H9 (cell line): ENCODE results near the gene SERPINB10. TPM values are rescaled to one million over a fixed set of nuclear protein-coding genes. Genes with fewer than 3 reads are reported as not detected.

ENCODE experiments used
- DNase-seq: peaks from one replicate; pipeline ENCODE4 v3.0.0-alpha.2; 2017
- H2AFZ ChIP-seq: one replicate; pipeline ENCODE4 v1.6.1; 2013; ENCODE audit warnings: mild to moderate bottlenecking, low read length, control low read depth, moderate library complexity
- H2AK5ac ChIP-seq: 2 replicates; pipeline ENCODE4 v1.6.1; 2013; ENCODE audit warnings: low read length, control low read depth, mixed read lengths; ENCODE audit not compliant: insufficient read length
- H2BK120ac ChIP-seq: one replicate; pipeline ENCODE4 v1.6.1; 2013; ENCODE audit warnings: low read depth, mild to moderate bottlenecking, low read length, control low read depth, inconsistent platforms; ENCODE audit not compliant: poor library complexity, severe bottlenecking
- H2BK12ac ChIP-seq: 2 replicates; pipeline ENCODE4 v1.6.1; 2013; ENCODE audit warnings: low read length, control low read depth, mixed read lengths, low read depth; ENCODE audit not compliant: insufficient read length
- H2BK15ac ChIP-seq: 2 replicates; pipeline ENCODE4 v1.6.1; 2013; ENCODE audit warnings: low read depth, low read length, control low read depth
- H2BK20ac ChIP-seq: one replicate; pipeline ENCODE4 v1.6.1; 2013; ENCODE audit warnings: low read depth, mild to moderate bottlenecking, low read length, control low read depth, inconsistent platforms; ENCODE audit not compliant: poor library complexity, severe bottlenecking
- H2BK5ac ChIP-seq: 2 replicates; pipeline ENCODE4 v1.6.1; 2013; ENCODE audit warnings: low read length, control low read depth, mixed read lengths; ENCODE audit not compliant: insufficient read length
- H3K14ac ChIP-seq: 2 replicates; pipeline ENCODE4 v1.6.1; 2013; ENCODE audit warnings: low read length, control low read depth; ENCODE audit not compliant: insufficient read depth
- H3K18ac ChIP-seq: 2 replicates; pipeline ENCODE4 v1.6.1; 2013; ENCODE audit warnings: low read depth, mild to moderate bottlenecking, mixed read lengths, low read length, control low read depth; ENCODE audit not compliant: insufficient read length
- H3K23ac ChIP-seq: 2 replicates; pipeline ENCODE4 v1.6.1; 2013; ENCODE audit warnings: low read length, control low read depth, mixed read lengths, low read depth; ENCODE audit not compliant: insufficient read length
- H3K23me2 ChIP-seq: 2 replicates; pipeline ENCODE4 v1.6.1; 2013; ENCODE audit warnings: low read depth, mild to moderate bottlenecking, mixed read lengths, low read length, control low read depth; ENCODE audit not compliant: insufficient read length, poor library complexity, severe bottlenecking
- H3K27ac ChIP-seq: 2 replicates; pipeline ENCODE4 v1.5.1; 2013; ENCODE audit warnings: low read length, control low read depth, mixed read lengths, low read depth; ENCODE audit not compliant: insufficient read length
- H3K27me3 ChIP-seq: 2 replicates; pipeline ENCODE4 v1.6.1; 2013; ENCODE audit warnings: low read length, control low read depth, inconsistent platforms; ENCODE audit not compliant: insufficient read depth
- H3K4ac ChIP-seq: 2 replicates; pipeline ENCODE4 v1.6.1; 2013; ENCODE audit warnings: low read depth, mild to moderate bottlenecking, control low read depth, inconsistent platforms, low read length, moderate library complexity
- H3K4me1 ChIP-seq: 2 replicates; pipeline ENCODE4 v1.6.1; 2013; ENCODE audit warnings: low read length, control low read depth, inconsistent platforms; ENCODE audit not compliant: insufficient read depth
- H3K4me2 ChIP-seq: 2 replicates; pipeline ENCODE4 v1.6.1; 2013; ENCODE audit warnings: low read length, control low read depth, mixed read lengths; ENCODE audit not compliant: insufficient read length, insufficient read depth
- H3K56ac ChIP-seq: 2 replicates; pipeline ENCODE4 v1.6.1; 2013; ENCODE audit warnings: low read depth, mild to moderate bottlenecking, mixed read lengths, low read length, control low read depth; ENCODE audit not compliant: insufficient read length
- H3K79me1 ChIP-seq: 2 replicates; pipeline ENCODE4 v1.6.1; 2013; ENCODE audit warnings: low read depth, mild to moderate bottlenecking, moderate library complexity, low read length, control low read depth, inconsistent platforms; ENCODE audit not compliant: insufficient read depth, poor library complexity, severe bottlenecking
- H3K79me2 ChIP-seq: 2 replicates; pipeline ENCODE4 v1.6.1; 2013; ENCODE audit warnings: low read length, control low read depth, inconsistent platforms; ENCODE audit not compliant: insufficient read depth
- H3K9ac ChIP-seq: 2 replicates; pipeline ENCODE4 v1.6.1; 2013; ENCODE audit warnings: low read length, control low read depth, mixed read lengths; ENCODE audit not compliant: insufficient read length; ENCODE audit errors: extremely low read depth
- H3K9me3 ChIP-seq: one replicate; pipeline ENCODE4 v1.6.1; 2013; ENCODE audit warnings: low read depth, low read length, inconsistent platforms; ENCODE audit not compliant: control insufficient read depth
- H3T11ph ChIP-seq: one replicate; pipeline ENCODE4 v1.6.1; 2013; ENCODE audit warnings: mild to moderate bottlenecking, low read length, control low read depth, inconsistent platforms
- H4K20me1 ChIP-seq: one replicate; pipeline ENCODE4 v1.6.1; 2013; ENCODE audit not compliant: control insufficient read depth, insufficient read length, insufficient read depth
- H4K5ac ChIP-seq: 2 replicates; pipeline ENCODE4 v1.6.1; 2013; ENCODE audit warnings: low read depth, mild to moderate bottlenecking, mixed read lengths, low read length, control low read depth; ENCODE audit not compliant: insufficient read length
- H4K8ac ChIP-seq: replicated peaks from 2 replicates; pipeline ENCODE4 v1.6.1; 2013; ENCODE audit warnings: low read length, control low read depth, mixed read lengths, low read depth; ENCODE audit not compliant: insufficient read length
- H4K91ac ChIP-seq: 2 replicates; pipeline ENCODE4 v1.6.1; 2013; ENCODE audit warnings: low read depth, mild to moderate bottlenecking, moderate library complexity, mixed read lengths, low read length, control low read depth; ENCODE audit not compliant: insufficient read length
- H3K27ac Mint-ChIP-seq, 3 experiments: 2 replicates in 2 of 3; 3 replicates in 1 of 3; pipeline ENCODE4 v1.8.0; 2020 to 2021; ENCODE audit warnings: mixed read lengths in 3 of 3, mild to moderate bottlenecking in 1 of 3, moderate library complexity in 1 of 3
- H3K27me3 Mint-ChIP-seq: 2 replicates; pipeline ENCODE4 v1.8.0; 2021; ENCODE audit warnings: low read depth, mild to moderate bottlenecking, moderate library complexity, mixed read lengths
- H3K36me3 Mint-ChIP-seq, 3 experiments: 2 replicates in 2 of 3; 3 replicates in 1 of 3; pipeline ENCODE4 v1.8.0; 2020 to 2021; ENCODE audit warnings: low read depth in 3 of 3, mixed read lengths in 3 of 3; ENCODE audit not compliant: insufficient read depth in 1 of 3
- H3K4me1 Mint-ChIP-seq, 2 experiments: 2 replicates each; pipeline ENCODE4 v1.8.0; 2020; ENCODE audit warnings: mixed read lengths in 2 of 2
- H3K4me3 Mint-ChIP-seq, 2 experiments: 2 replicates in 1 of 2; 3 replicates in 1 of 2; pipeline ENCODE4 v1.8.0; 2020 to 2021; ENCODE audit warnings: mild to moderate bottlenecking in 2 of 2, mixed read lengths in 2 of 2, moderate library complexity in 1 of 2
- H3K9me3 Mint-ChIP-seq, 2 experiments: 2 replicates in 1 of 2; 3 replicates in 1 of 2; pipeline ENCODE4 v1.8.0; 2020; ENCODE audit warnings: mild to moderate bottlenecking in 2 of 2, mixed read lengths in 2 of 2, moderate library complexity in 1 of 2
- CTCF ChIP-seq: fragments of 200-600 bp; sonication (generic); conservative IDR thresholded peaks from 3 replicates; pipeline ENCODE4 v1.8.0; 2021; ENCODE audit warnings: antibody characterized with exemption, mild to moderate bottlenecking
- WGBS: extraction: QIAGEN DNeasy Blood & Tissue Kit; methylation state at CpG from one replicate; pipeline ENCODE4 v1.1.7; 2013; ENCODE audit warnings: missing lambda C conversion rate, low lambda C conversion rate, mixed read lengths; ENCODE audit not compliant: insufficient read length; ENCODE audit errors: extremely low coverage; 5-methylcytosine and 5-hydroxymethylcytosine counted together
- total RNA-seq: library from RNA; stranded (reverse); gene quantifications from 2 replicates; pipeline ENCODE4 v1.2.1, GENCODE V29; 2021

The SERPINB10 gene
- total RNA-seq, 1 experiment from 2014 or later = not detected

GRCh38 chr18:63858456-63858855 lies 49.3 kb upstream of the SERPINB10 start:
- Mint-ChIP-seq H3K27me3 (no peaks in the 10 kb centered on the region), H3K4me1 (no peaks in the 10 kb centered on the region), H3K4me3 (no peak overlapping the region), H3K9me3 (peaks cover 0 to 4% of the 10 kb centered on the region in 2 experiments; a peak in 3 of 5 replicates), H3K36me3 (no peaks in the 10 kb centered on the region), H3K27ac (no peak overlapping the region)
- Histone ChIP-seq H4K8ac (no peak overlapping the region), H3K9ac (no peak overlapping the region), H2AK5ac (no peak overlapping the region), H2BK15ac (no peak overlapping the region), H3K4me1 (no peaks in the 10 kb centered on the region), H4K20me1 (no peaks in the 10 kb centered on the region), H2BK12ac (no peak overlapping the region), H3K56ac (no peak overlapping the region), H2AFZ (no peak overlapping the region), H4K91ac (no peak overlapping the region), H2BK20ac (no peak overlapping the region), H3K27me3 (no peaks in the 10 kb centered on the region), H3K27ac (no peak overlapping the region), H3K18ac (no peak overlapping the region), H3K4ac (no peak overlapping the region), H3K23ac (no peak overlapping the region), H3K9me3 (no peaks in the 10 kb centered on the region), H4K5ac (no peak overlapping the region), H2BK5ac (no peak overlapping the region), H3K79me1 (no peaks in the 10 kb centered on the region), H2BK120ac (no peak overlapping the region), H3K4me2 (no peak overlapping the region), H3T11ph (no peak overlapping the region), H3K79me2 (no peaks in the 10 kb centered on the region), H3K14ac (no peak overlapping the region), H3K23me2 (no peaks in the 10 kb centered on the region)
- WGBS = no CpG with 5 or more reads among the region's 1 CpG
- TF ChIP-seq CTCF = no peak
- DNase-seq = no peak
